ENCODE data around the gene GAS7. TPM values are rescaled to one million over a fixed set of nuclear protein-coding genes. Genes with fewer than 3 reads are reported as not detected.

Gene GAS7
- total and polyA plus RNA-seq, 10 of the 15 experiments (the other 5 are each of a cell fraction or from before 2014, with no cell fraction given), result 2.3 to 53.4 (median 24.0) TPM

- in situ Hi-C loops (cut with MboI), result no loop called here
- POLR2A ChIA-PET, result no interaction called here
- H3K36me3 ChIP-seq (ENCODE audit: control insufficient read depth in 2 of 2, insufficient read depth in 2 of 2, low read length in 1 of 2), result no peaks in the 10 kb centered on the region
- ATAC-seq (no peak), DNase-seq (ENCODE audit: low read depth, low spot score) (no peak), FAIRE-seq (no peak)
- H3K4me1 ChIP-seq (ENCODE audit: control insufficient read depth, insufficient read depth, low read length), result peaks cover 18% of the 10 kb centered on the region
- TF ChIP-seq NKRF (conservative IDR thresholded peaks at IDR 0.05) (no peak), MXI1 (IDR thresholded peaks at IDR 0.05; ENCODE audit: low read depth, low read length) (no peak), ZBTB11 (CRISPR knock-in tag; IDR thresholded peaks at IDR 0.05) (no peak), ZSCAN29 (IDR thresholded peaks at IDR 0.05) (no peak), POLR2A (IDR thresholded peaks at IDR 0.05; ENCODE audit: low read depth, low read length) (no peak), IRF3 (IDR thresholded peaks at IDR 0.05) (no peak), E4F1 (IDR thresholded peaks at IDR 0.05; ENCODE audit: borderline replicate concordance, partially characterized antibody) (no peak), CHD1 (IDR thresholded peaks at IDR 0.05; ENCODE audit: low read depth, low read length) (no peak), RCOR1 (conservative IDR thresholded peaks at IDR 0.05; ENCODE audit: low read depth, low read length) (no peak), ZNF217 (IDR thresholded peaks at IDR 0.05) (no peak), FOXM1 (IDR thresholded peaks at IDR 0.05; ENCODE audit: low read depth, low read length) (no peak), CBFB (IDR thresholded peaks at IDR 0.05; ENCODE audit: low read depth) (no peak)
- H2AFZ ChIP-seq (ENCODE audit: control insufficient read depth, low read depth, low read length), result no peak overlapping the region
- H3K9ac ChIP-seq (ENCODE audit: control insufficient read depth, insufficient read depth, low read length), result no peak overlapping the region
- H3K27ac ChIP-seq (ENCODE audit: control insufficient read depth, insufficient read depth), result no peak overlapping the region
- WGBS (ENCODE audit: insufficient coverage, insufficient replicate concordance, low lambda C conversion rate, missing lambda C conversion rate), result 76% methylated on average over 8 of the region's 8 CpGs
- no peaks in the 10 kb centered on the region for H4K20me1 ChIP-seq (ENCODE audit: control insufficient read depth, insufficient read depth)
- no peaks in the 10 kb centered on the region for H3K79me2 ChIP-seq (ENCODE audit: control insufficient read depth, insufficient read depth, low read length)
- intact Hi-C loops (cut with micrococcal nuclease; ENCODE audit: unreplicated experiment), result no loop called here
- no peak overlapping the region for H3K4me3 ChIP-seq
- SMC1A ChIA-PET (ENCODE audit: uncharacterized antibody, unreplicated experiment), result no interaction called here
- peaks cover 4% of the 10 kb centered on the region; the same call in 1 of the 3 replicates for H3K9me3 ChIP-seq (replicated peaks; ENCODE audit: control insufficient read depth, insufficient read depth, low read length)
- RAD21 ChIA-PET (ENCODE audit: unreplicated experiment), result no interaction called here
- CTCF ChIA-PET, result no interaction called here
- no TSS peak for BruUV-seq (replicated peaks)
- no peak overlapping the region for H3K4me2 ChIP-seq (ENCODE audit: control insufficient read depth, insufficient read depth)
- H3K27me3 ChIP-seq (replicated peaks in 1 of 2; ENCODE audit: control insufficient read depth in 2 of 2, insufficient read depth in 2 of 2, low read length in 1 of 2), result no peaks in the 10 kb centered on the region
Measured at GRCh38 chr17:10067446-10068143, 130.8 kb downstream of the GAS7 start.
